ENCODE measurements around the gene ZNF436.
A peak's percentile ranks its signal among the peaks of the same experiment; 100 is the strongest.
"Not testable (repeated sequence)": the region's sequence is repeated elsewhere in the genome, so short reads cannot be mapped to it uniquely, and the experiment has no call there.

The ZNF436 gene

GRCh38 chr1:23392125-23392855 is 22.7 kb upstream of the ZNF436 start:
- DNase-seq (ENCODE audit: low read depth in 2 of 2, low spot score in 1 of 2): no peak

GRCh38 chr1:23389837-23390321 is 20.2 kb upstream of the ZNF436 start:
- no peak for DNase-seq (ENCODE audit: low read depth in 2 of 2, low spot score in 1 of 2)

GRCh38 chr1:23387494-23387893 is 17.9 kb upstream of the ZNF436 start:
- DNase-seq (ENCODE audit: low read depth in 2 of 2, low spot score in 1 of 2): no peak

- no peak for DNase-seq (ENCODE audit: low read depth in 2 of 2, low spot score in 1 of 2)
Observed at GRCh38 chr1:23385119-23385621, 15.5 kb upstream of the ZNF436 start.

- DNase-seq (ENCODE audit: low read depth in 2 of 2, low spot score in 1 of 2): no peak
Observed at GRCh38 chr1:23384312-23385058, 14.8 kb upstream of the ZNF436 start.

- DNase-seq (ENCODE audit: low read depth in 2 of 2, low spot score in 1 of 2): no peak
Observed at GRCh38 chr1:23383577-23384311, 14.1 kb upstream of the ZNF436 start.

GRCh38 chr1:23381233-23381885 is 11.7 kb upstream of the ZNF436 start:
- DNase-seq (ENCODE audit: low read depth in 2 of 2, low spot score in 1 of 2): no peak

- DNase-seq (ENCODE audit: low read depth in 2 of 2, low spot score in 1 of 2): no peak
Observed at GRCh38 chr1:23380719-23381118, 11.1 kb upstream of the ZNF436 start.

GRCh38 chr1:23380236-23380635 is 10.6 kb upstream of the ZNF436 start:
- not testable (repeated sequence) for DNase-seq (ENCODE audit: low read depth in 2 of 2, low spot score in 1 of 2)

- no peak for DNase-seq (ENCODE audit: low read depth in 2 of 2, low spot score in 1 of 2)
Observed at GRCh38 chr1:23376890-23377811, 7.5 kb upstream of the ZNF436 start.

- not testable (repeated sequence) for DNase-seq (ENCODE audit: low read depth in 2 of 2, low spot score in 1 of 2)
Observed at GRCh38 chr1:23374079-23374735, 4.6 kb upstream of the ZNF436 start.

- DNase-seq (ENCODE audit: low read depth in 2 of 2, low spot score in 1 of 2): no peak
Observed at GRCh38 chr1:23371987-23372880, 2.6 kb upstream of the ZNF436 start.

GRCh38 chr1:23370709-23371584 is 1.3 kb upstream of the ZNF436 start:
- no peak for DNase-seq (ENCODE audit: low read depth in 2 of 2, low spot score in 1 of 2)

- DNase-seq (ENCODE audit: low read depth in 2 of 2, low spot score in 1 of 2): no peak
Observed at GRCh38 chr1:23370330-23370708, 683 bp upstream of the ZNF436 start.

GRCh38 chr1:23368562-23369334 is 888 bp downstream of the ZNF436 start:
- DNase-seq (ENCODE audit: low read depth in 2 of 2, low spot score in 1 of 2): peak; percentile 69 to 75

- DNase-seq (ENCODE audit: low read depth in 2 of 2, low spot score in 1 of 2): peak; percentile 91 to 98
Observed at GRCh38 chr1:23367791-23368561, 1.7 kb downstream of the ZNF436 start.

All from stimulated activated CD8-positive, alpha-beta memory T cell treated with anti-CD3 and anti-CD28 coated beads, Interleukin-4, amount 100 ng/mL, for 4 hours (primary cell).